Endodermal cell (in vitro differentiated cells): ENCODE measurements around the gene TFF2. TPM values are rescaled to one million over a fixed set of nuclear protein-coding genes. Genes with fewer than 3 reads are reported as not detected.

ENCODE experiments used
- DNase-seq: peaks from one replicate; pipeline ENCODE4 v3.0.0-alpha.2; 2017
- H3K27ac ChIP-seq: 2 replicates; pipeline ENCODE4 v1.5.1; 2013; ENCODE audit warnings: mild to moderate bottlenecking, low read depth, low read length, moderate library complexity
- H3K27me3 ChIP-seq: 2 replicates; pipeline ENCODE4 v1.6.1; 2013; ENCODE audit warnings: mild to moderate bottlenecking, low read length, moderate library complexity; ENCODE audit not compliant: insufficient read depth, control insufficient read depth, poor library complexity, severe bottlenecking
- H3K36me3 ChIP-seq: 2 replicates; pipeline ENCODE4 v1.7.0; 2013; ENCODE audit warnings: mild to moderate bottlenecking, low read length, moderate library complexity; ENCODE audit not compliant: control insufficient read depth, insufficient read depth
- H3K4me1 ChIP-seq: one replicate; pipeline ENCODE4 v1.7.0; 2013; ENCODE audit warnings: low read length; ENCODE audit not compliant: control insufficient read depth, insufficient read depth
- H3K4me3 ChIP-seq: 2 replicates; pipeline ENCODE4 v1.5.1; 2013; ENCODE audit warnings: mild to moderate bottlenecking, low read length, moderate library complexity
- H3K9ac ChIP-seq: 2 replicates; pipeline ENCODE4 v1.6.1; 2013; ENCODE audit warnings: mild to moderate bottlenecking, low read length, moderate library complexity; ENCODE audit not compliant: poor library complexity, severe bottlenecking; ENCODE audit errors: extremely low read depth
- H3K9me3 ChIP-seq: 2 replicates; pipeline ENCODE4 v1.6.1; 2013; ENCODE audit warnings: mild to moderate bottlenecking, low read length, moderate library complexity; ENCODE audit not compliant: control insufficient read depth
- H3K27ac Mint-ChIP-seq: 2 replicates; pipeline ENCODE4 v1.8.0; 2020; ENCODE audit warnings: mixed read lengths
- H3K27me3 Mint-ChIP-seq: 2 replicates; pipeline ENCODE4 v1.8.0; 2021; ENCODE audit warnings: mild to moderate bottlenecking, mixed read lengths; ENCODE audit not compliant: insufficient read depth
- H3K36me3 Mint-ChIP-seq: 2 replicates; pipeline ENCODE4 v1.8.0; 2020; ENCODE audit warnings: low read depth, mixed read lengths
- H3K4me1 Mint-ChIP-seq: 2 replicates; pipeline ENCODE4 v1.8.0; 2020; ENCODE audit warnings: mixed read lengths
- H3K4me3 Mint-ChIP-seq: 2 replicates; pipeline ENCODE4 v1.8.0; 2020; ENCODE audit warnings: mild to moderate bottlenecking, moderate library complexity, mixed read lengths
- H3K9me3 Mint-ChIP-seq: 2 replicates; pipeline ENCODE4 v1.8.0; 2020; ENCODE audit warnings: mild to moderate bottlenecking, mixed read lengths
- WGBS, 2 experiments: methylation state at CpG; one replicate each; pipeline versions ENCODE4 v1.1.5 to v1.1.7; 2013; ENCODE audit warnings: missing lambda C conversion rate in 2 of 2, mixed read lengths in 1 of 2; ENCODE audit not compliant: insufficient coverage in 1 of 2, insufficient read length in 1 of 2; 5-methylcytosine and 5-hydroxymethylcytosine counted together
- total RNA-seq, 2 donors: library from RNA; stranded (reverse); fragmentation: NEBNext Ultra II Directional in 1 of 2; extraction: Animal tissue kit (Norgen Biotek cat#: 25700) in 1 of 2; gene quantifications; 2 replicates in 1 of 2; 3 replicates in 1 of 2; pipeline ENCODE4 v1.2.1, GENCODE V29; 2021
- TF ChIP-seq, protein P1 (sequence below): fragments of 200-600 bp; sonication (generic); conservative IDR thresholded peaks from 2 replicates; pipeline ENCODE4 v1.5.0; 2021; ENCODE audit warnings: antibody characterized with exemption, mild to moderate bottlenecking

The TFF2 gene
- total RNA-seq, 2 donors from 2014 or later: not detected

DNA sequence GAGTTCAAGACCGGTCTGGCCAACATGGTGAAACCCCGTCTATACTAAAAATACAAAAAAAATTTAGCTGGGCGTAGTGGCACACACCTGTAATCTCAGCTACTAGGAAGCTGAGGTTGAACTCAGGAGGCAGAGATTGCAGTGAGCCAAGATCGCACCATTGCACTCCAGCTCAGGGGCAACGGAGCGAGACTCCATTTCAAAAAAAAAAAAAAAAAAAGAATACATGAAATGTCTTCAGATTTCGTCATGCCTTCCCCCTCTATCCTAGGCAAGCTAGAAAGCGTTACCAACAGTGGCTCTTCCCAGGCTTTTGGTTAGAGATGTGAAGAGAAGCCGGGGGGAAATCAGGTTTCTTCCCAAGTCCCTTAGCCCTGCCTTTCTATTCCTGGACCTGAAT lies 11.9 kb upstream of the TFF2 start:
- Histone ChIP-seq H3K9me3 (no peaks in the 10 kb centered on the region), H3K27me3 (no peaks in the 10 kb centered on the region), H3K9ac (no peak overlapping the region), H3K27ac (no peak overlapping the region), H3K4me1 (peaks cover 4% of the 10 kb centered on the region), H3K36me3 (no peaks in the 10 kb centered on the region), H3K4me3 (no peak overlapping the region)
- Mint-ChIP-seq H3K9me3 (peaks cover 16% of the 10 kb centered on the region), H3K27ac (no peak overlapping the region), H3K4me3 (no peak overlapping the region), H3K36me3 (no peaks in the 10 kb centered on the region), H3K27me3 (peaks cover 4% of the 10 kb centered on the region), H3K4me1 (peaks cover 11% of the 10 kb centered on the region)
- WGBS, 2 experiments: 92 to 94% methylated on average over 3 to 8 of the region's 9 CpGs
- TF ChIP-seq, protein P1, sequence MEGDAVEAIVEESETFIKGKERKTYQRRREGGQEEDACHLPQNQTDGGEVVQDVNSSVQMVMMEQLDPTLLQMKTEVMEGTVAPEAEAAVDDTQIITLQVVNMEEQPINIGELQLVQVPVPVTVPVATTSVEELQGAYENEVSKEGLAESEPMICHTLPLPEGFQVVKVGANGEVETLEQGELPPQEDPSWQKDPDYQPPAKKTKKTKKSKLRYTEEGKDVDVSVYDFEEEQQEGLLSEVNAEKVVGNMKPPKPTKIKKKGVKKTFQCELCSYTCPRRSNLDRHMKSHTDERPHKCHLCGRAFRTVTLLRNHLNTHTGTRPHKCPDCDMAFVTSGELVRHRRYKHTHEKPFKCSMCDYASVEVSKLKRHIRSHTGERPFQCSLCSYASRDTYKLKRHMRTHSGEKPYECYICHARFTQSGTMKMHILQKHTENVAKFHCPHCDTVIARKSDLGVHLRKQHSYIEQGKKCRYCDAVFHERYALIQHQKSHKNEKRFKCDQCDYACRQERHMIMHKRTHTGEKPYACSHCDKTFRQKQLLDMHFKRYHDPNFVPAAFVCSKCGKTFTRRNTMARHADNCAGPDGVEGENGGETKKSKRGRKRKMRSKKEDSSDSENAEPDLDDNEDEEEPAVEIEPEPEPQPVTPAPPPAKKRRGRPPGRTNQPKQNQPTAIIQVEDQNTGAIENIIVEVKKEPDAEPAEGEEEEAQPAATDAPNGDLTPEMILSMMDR: no peak
- no peak for DNase-seq

DNA sequence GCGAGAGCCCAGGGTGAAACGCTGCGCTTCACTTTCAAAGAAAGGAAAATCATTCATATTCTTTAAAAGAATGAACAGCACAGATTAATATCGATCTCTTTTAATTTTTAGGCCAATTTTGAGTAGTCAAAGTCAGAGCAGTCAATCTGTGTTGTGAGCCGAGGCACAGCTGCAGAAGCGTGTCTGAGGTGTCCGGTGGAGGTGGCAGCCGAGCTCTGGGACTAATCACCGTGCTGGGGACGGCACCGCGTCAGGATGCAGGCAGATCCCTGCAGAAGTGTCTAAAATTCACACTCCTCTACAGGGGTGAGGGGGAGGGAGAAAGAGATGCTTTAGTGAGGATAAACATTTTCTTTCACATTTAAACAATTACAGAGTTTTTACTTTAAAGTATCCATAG lies 11.4 kb upstream of the TFF2 start:
- H3K27me3 Mint-ChIP-seq: peaks cover 4% of the 10 kb centered on the region
- no peaks in the 10 kb centered on the region for H3K36me3 Mint-ChIP-seq
- H3K9me3 Mint-ChIP-seq: peaks cover 16% of the 10 kb centered on the region
- H3K4me1 Mint-ChIP-seq: peaks cover 9% of the 10 kb centered on the region
- H3K4me3 Mint-ChIP-seq: no peak overlapping the region
- 94 to 97% methylated on average over 5 to 9 of the region's 12 CpGs for WGBS, 2 experiments
- TF ChIP-seq, protein P1: no peak
- H3K9ac ChIP-seq: no peak overlapping the region
- no peaks in the 10 kb centered on the region for H3K9me3 ChIP-seq
- no peaks in the 10 kb centered on the region for H3K27me3 ChIP-seq
- no peaks in the 10 kb centered on the region for H3K36me3 ChIP-seq
- no peak overlapping the region for H3K27ac ChIP-seq
- no peak overlapping the region for H3K27ac Mint-ChIP-seq
- DNase-seq: no peak
- no peak overlapping the region for H3K4me3 ChIP-seq
- H3K4me1 ChIP-seq: peaks cover 4% of the 10 kb centered on the region

DNA sequence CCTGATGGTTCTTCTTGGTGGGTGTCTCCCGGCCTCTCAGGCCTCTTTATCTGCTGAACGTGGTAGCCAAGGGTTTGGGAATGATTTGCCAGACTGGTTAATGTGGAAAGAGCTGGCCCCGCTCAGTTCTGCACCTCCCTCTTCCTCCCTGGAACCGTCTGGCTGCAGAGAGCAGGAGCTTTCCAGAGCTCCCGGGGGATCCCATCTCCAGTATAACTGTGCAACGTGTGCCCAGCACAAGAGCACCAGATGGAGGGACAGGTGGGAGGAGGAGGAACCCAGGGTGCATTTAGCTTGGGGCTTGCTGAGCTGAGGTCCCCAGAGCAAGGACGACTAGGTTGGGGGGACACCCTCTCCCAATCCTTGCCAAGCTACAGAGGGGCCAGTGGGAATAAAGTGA lies 10.5 kb upstream of the TFF2 start:
- Histone ChIP-seq H3K9me3 (no peaks in the 10 kb centered on the region), H3K27me3 (no peaks in the 10 kb centered on the region), H3K9ac (no peak overlapping the region), H3K4me1 (no peaks in the 10 kb centered on the region), H3K36me3 (no peaks in the 10 kb centered on the region), H3K27ac (no peak overlapping the region), H3K4me3 (no peak overlapping the region)
- peaks cover 4% of the 10 kb centered on the region for H3K27me3 Mint-ChIP-seq
- TF ChIP-seq, protein P1: no peak
- H3K4me3 Mint-ChIP-seq: no peak overlapping the region
- 70 to 84% methylated on average over 2 to 7 of the region's 7 CpGs for WGBS, 2 experiments
- peaks cover 5% of the 10 kb centered on the region for H3K4me1 Mint-ChIP-seq
- no peak overlapping the region for H3K27ac Mint-ChIP-seq
- H3K9me3 Mint-ChIP-seq: peaks cover 16% of the 10 kb centered on the region
- no peaks in the 10 kb centered on the region for H3K36me3 Mint-ChIP-seq
- no peak for DNase-seq
